CD4-positive, alpha-beta T cell treated with Interferon alpha-2 for 1 hour (primary cell): ENCODE measurements around the gene PUSL1.

ENCODE experiments used
- DNase-seq, 2 donors: peaks; one replicate each; pipeline ENCODE4 v3.0.0-alpha.2; 2020 to 2022

PUSL1 gene

GRCh38 chr1:1342061-1342562 is 33.7 kb downstream of the PUSL1 start:
- DNase-seq = no peak

GRCh38 chr1:1342584-1343115 is 34.3 kb downstream of the PUSL1 start:
- no peak for DNase-seq

- DNase-seq = no peak
Measured at GRCh38 chr1:1343811-1344421, 35.5 kb downstream of the PUSL1 start.

- no peak for DNase-seq
Measured at GRCh38 chr1:1344655-1345361, 36.4 kb downstream of the PUSL1 start.

DNA sequence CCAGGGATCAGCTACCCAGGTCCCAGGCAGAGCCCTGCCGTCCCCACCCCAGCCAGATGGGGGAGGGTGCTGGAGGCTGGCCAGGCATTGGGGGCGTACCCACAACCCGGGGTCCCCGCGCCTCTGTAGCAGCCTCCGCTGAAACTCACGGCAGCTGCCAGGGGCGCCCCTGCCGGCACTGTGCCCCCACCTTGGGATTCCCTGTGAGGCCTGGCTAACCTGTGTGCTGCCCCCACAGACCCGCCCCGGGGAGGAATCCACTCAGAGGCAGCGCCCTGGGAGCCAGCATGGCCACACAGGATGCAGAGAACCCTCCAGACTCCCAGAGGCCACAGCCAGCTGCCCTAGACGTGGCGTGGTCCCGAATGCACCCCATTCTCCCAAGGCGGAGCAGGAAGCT is 37.0 kb downstream of the PUSL1 start:
- DNase-seq = no peak

DNA sequence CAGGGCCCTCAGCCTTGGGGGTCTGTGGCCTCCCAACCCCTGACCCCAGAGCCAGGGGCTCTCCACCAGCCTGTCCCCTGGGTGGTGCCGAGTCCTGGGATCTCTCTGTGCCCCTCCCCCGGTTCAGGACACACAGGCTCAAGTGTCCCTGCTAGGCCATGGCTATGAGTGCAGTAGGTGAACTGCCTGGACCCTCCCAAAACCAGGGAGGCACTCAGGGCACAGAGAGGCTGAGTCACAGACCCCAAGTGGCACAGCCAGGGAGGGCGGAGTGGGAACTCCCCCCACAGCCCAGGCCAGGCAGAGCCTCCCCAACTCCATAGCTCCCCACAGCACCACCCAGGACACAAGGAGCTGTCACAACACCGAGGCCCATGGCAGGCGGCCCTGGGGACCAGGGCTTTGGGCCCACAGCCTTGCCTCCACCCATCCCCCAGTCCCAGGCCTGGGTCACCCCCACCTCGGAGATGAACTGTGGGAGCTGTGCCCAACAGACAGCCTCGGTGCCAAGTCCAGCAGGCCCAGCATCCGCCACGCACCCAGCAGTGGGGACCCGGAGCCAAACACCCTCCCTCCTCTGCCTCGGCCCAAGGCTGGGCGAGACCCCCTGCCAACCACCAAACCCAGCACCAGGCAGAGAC is 37.6 kb downstream of the PUSL1 start:
- DNase-seq = no peak

DNA sequence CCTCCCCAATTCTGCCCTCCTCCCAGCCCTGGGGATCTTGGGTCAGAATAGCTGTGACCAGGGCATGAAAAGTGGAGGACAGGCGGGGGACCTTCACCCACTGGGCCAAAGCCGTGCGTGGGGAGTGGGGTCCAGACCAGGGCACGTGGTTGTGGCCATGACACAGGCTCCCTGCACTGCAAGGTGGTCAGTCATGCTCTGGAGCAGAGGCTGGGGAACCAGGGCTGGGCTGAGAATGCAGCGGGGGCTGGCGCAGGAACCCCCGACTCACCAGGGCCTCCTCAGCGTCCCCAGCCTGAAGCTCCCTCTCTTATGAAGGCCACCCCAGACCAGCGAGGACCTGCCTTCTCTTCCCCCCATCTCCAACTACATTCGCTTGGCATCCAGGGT is 38.1 kb downstream of the PUSL1 start:
- DNase-seq = no peak

- no peak for DNase-seq
Measured at GRCh38 chr1:1347026-1347595, 38.7 kb downstream of the PUSL1 start.

GRCh38 chr1:1347663-1348419 is 39.4 kb downstream of the PUSL1 start:
- no peak for DNase-seq

GRCh38 chr1:1348420-1349255 is 40.2 kb downstream of the PUSL1 start:
- DNase-seq = no peak

DNA sequence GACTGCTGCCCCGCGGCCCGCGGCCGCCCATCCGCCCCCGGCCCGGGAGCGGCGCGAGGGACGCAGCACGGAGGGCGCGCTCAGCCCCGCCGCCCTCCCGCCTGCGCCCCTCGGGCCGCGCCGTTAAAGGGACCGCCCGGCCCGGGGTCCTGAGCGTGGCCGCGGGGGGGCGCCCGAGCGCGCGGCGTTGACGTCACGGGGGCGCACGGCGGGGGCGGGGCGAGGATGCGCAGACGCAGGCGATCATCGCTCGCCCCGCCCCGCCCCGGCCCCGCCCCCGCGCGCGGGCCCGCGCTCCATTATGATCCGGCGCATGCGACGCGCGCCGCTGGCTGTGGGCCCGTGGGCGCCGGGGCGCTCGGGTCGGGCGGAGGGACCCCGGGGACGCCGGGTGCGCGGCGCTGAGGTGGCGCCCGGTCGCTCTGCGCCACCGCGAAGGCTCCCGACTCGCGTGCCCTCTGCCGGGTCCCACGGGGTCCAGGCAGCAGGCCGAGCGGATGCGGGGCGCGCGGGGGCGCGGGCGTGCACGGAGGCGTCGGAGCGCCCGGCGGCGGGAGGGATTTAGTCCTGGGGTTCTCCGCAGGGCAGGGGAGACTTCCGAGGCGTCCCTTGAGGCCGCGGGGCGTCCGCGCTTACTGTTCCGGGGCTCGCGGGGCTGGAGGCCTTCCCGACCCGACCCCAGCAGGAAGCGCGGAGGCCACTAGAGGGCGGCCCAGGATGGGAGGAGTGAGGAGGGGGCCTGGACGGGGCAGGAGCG is 41.0 kb downstream of the PUSL1 start, which contains the start of gene DVL1:
Gene DVL1 (minus strand): TSS at position 163 of the 757 bp plus-strand sequence. CDS start 353 bp downstream, outside the sequence.
- DNase-seq = peak; percentile 75 to 76

DNA sequence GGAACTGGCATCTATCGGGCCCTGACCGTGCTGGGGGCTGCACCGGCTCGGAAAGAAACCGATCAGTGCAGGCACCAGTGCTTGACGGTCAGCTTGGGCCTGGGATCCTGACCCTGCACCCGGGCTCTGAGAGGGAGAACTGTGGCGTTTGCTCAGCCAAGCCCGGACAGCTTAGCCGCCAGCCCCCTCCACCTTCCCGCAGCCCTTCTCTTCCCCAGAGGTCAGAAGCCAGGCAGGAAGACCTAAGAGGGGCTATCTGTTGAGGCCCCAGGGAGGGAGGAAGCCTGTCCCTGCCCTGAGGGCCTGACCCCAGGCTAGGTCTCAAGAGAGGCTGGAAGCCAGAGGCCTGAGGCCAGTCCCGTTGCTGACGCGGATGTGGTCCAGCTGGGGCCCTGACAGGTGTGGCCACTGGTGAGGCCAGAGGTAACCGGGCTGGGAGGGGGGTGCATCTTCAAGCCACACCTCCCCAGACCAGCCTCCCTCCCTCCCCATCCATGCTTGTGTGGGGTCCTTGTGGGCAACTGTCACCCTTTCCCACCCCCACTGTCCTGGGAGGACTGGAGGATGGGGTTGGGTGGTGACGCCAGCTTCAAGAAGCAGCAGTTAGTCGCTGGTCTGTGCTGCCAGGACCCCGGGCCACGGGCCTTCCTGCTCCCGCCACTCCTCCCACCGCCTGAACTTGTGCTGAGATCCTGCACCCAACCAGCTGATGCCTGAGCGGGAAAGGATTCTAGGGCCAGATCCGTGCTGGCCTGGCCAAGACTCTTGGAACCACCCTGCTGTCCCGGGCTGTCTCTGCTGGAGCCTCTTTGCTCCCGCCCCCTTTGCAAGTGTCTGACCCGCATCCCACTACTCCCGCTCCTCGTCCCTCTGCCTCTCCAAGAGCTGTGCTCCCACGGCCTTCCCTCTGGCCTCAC is 43.4 kb downstream of the PUSL1 start:
- DNase-seq = no peak

DNA sequence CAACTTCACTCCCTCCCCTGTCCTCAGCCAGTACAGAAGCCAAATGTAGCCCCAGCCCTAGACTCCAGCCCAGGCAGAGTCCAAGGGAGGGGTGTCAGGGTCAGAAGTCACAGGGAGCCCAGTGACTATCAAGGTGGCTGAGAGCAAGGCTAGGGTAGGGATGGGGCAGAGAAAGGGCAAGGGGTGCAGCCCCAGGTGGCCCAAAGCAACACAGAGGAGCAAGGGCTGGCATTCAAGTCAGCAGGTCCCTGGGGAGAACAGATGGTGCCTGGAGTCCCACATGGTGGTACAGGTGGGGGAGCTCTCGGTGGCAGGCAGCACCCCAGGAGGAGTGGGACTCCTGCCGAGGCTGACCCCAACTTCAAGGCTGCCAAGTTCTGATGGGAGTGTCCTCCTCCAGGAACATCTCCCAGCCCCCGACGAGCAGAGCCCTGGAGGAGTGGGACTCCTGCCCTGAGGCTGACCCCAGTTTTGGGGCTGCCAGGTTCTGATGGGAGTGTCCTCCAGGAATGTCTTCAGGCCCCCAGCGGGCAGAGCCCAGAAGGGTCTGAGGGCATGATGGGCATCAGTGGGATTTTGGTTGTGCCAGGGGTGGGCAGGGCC is 44.5 kb downstream of the PUSL1 start:
- no peak for DNase-seq

GRCh38 chr1:1353389-1354151 is 45.2 kb downstream of the PUSL1 start:
- no peak for DNase-seq

DNA sequence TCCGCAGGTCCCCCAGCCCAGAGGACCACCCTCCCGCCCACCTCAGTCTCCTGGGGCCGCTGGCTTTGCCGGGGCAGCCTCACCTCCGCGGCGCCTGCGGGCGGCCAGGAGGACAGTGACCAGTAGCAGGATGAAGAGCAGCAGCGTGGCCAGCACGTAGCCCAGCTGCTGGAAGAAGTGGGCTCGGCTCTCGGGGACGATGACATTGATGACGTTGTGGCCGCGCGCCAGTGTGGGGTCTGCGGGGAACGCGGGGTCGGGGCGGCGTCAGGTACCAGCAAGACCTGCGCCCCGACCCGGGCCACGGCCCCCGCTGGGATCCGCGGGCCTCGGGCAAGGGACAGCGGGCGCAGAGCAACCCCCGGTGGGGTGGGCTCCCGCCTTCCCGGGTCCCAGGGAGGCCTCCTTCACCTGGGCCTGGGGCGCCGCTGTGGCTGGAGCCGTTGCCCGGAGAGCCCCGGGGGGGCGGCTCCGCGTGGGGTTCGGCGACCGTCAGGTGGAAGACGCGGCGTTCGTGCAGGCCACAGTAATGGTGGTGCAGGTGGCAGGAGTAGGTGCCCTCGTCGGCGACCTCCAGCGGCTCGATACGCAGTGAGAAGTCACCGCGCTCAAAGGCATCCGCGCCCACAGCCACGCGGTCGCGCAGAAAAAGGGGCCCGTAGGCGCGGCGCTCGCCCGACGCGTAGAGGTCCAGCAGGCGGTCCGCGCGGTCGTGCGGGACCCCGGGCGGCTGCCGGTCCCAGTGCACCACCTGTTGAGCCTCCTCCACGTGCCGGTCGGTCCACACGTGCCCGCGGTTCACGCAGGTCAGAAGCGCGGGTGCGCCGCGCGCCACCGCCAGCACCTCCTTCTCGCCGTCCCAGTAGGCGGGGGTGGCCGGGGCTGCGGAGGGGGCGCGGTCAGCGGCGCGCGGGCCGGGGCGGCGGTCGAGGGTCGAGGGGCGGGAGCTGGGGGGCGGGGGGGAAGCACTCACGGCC is 46.2 kb downstream of the PUSL1 start:
- peak in 1 of 2 donors; percentile 33 for DNase-seq

DNA sequence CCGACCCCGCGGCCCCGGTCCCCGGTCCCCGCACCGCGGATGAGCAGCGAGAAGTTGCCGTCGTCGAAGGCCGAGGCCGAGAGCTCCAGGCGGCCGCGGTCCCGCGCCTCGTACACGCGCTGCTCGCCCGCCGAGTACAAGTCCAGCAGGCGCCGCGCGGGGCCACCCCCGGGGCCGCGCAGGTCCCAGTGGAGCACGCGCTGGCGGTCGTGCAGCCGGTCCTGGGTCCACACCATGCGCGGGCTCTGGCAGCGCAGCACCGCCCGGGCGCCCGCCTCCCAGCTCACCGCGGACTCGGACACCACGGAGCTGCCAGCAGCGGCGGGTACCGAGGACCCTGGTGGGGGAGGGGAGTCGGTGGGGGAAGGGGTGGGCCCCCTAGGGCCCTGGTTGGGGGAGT is 47.0 kb downstream of the PUSL1 start:
- DNase-seq = no peak

DNA sequence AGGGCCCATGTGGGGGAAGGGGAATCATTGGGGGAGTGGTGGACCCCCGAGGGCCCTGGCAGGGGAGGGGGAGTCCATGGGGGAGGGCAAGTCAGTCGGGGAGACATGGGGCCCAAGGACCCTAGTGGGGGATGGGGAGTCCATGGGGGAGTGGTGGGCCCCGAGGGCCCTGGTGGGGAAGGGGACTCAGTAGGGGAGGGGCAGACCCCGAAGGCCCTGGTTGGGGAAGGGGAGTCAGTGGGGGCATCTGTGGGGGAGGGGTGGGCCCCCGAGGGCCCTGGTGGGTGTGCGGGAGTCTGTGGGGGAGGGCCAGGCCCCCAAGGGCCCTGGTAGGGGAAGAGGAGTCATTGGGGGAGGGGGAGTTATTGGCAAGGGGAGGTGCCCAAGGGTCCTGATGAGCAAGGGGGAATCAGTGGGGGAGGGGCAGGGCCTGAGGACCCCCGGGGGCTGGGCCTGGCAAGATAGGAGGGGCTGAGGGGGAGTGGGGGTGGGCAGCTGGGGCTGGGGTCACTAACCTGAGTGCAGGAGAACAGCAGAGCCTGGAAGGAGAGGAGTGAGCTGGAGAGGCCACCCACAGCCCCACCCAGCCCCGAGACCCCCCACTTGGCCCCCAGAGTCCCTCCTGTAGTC is 47.9 kb downstream of the PUSL1 start:
- DNase-seq = no peak
